ENCODE measurements around the gene KRTAP10-3. TPM values are rescaled to one million over a fixed set of nuclear protein-coding genes. Genes with fewer than 3 reads are reported as not detected.

Gene KRTAP10-3
- total and polyA plus RNA-seq, 9 of the 15 experiments (the other 6 are each of a cell fraction or from before 2014, with no cell fraction given): not detected

DNA sequence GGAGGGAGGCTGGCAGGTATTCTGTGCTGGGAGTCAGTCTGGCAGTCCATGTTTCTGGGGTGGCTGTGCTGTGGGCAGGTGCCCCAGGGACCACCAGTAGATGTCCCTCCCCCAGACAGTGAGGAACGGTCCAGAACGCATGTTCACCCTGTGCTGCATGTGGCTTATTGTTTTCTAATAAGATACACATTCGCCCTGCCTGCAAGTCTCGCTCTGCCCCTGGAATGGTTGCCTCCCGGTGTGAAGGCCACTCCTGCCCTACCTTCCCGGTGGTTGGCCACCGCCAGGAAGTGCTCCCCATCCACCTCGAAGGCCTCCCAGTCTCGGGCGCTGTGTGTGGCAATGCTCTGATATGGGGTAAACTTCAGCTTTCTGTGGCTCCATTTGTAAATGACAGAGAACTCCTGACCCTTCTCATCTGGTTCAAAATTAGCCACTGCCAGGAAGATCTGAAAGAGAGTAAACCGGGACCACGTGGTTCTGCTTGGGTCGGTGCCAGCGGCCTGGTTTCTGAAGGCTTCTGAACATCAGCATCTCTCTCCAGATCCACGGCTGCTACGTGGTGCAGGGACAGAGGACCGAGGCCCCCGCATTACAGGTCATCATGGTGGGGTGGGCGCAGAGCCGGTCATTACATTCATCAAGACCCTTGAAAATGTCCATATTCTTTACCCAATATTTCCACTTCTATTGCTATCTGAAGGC, 33.1 kb downstream of the KRTAP10-3 start:
- in situ Hi-C loops (cut with MboI): no loop called here
- no peaks in the 10 kb centered on the region for H3K36me3 ChIP-seq (ENCODE audit: control insufficient read depth, insufficient read depth, low read length)
- peaks cover 21% of the 10 kb centered on the region; the same call in 1 of the 2 replicates for H3K9me3 ChIP-seq (replicated peaks; ENCODE audit: control insufficient read depth, insufficient read depth, low read depth, low read length)
- no peaks in the 10 kb centered on the region for H3K79me2 ChIP-seq (ENCODE audit: control insufficient read depth, insufficient read depth, low read length)
- H3K4me2 ChIP-seq (ENCODE audit: insufficient read depth, low read length): no peak overlapping the region
- no peak for ATAC-seq
- H3K9ac ChIP-seq (ENCODE audit: insufficient read depth in 1 of 2, low read depth in 2 of 2, low read length in 2 of 2): no peak overlapping the region
- ChIA-PET CTCF (ENCODE audit: low intra/inter-chr PET ratio) (no interaction called here), POLR2A (no interaction called here)
- BruUV-seq (replicated peaks): no TSS peak
- peaks cover 23 to 56% of the 10 kb centered on the region in 2 experiments; a peak in 3 of 5 replicates for H3K27me3 ChIP-seq (ENCODE audit: control insufficient read depth in 2 of 2, insufficient read depth in 2 of 2, low read length in 2 of 2)
- no peak overlapping the region for H3K27ac ChIP-seq (ENCODE audit: extremely low read depth, low read depth, low read length)
- H3K4me3 ChIP-seq: no peak overlapping the region
- no peaks in the 10 kb centered on the region for H3K9me1 ChIP-seq (ENCODE audit: control insufficient read depth, insufficient read depth, low read length)
- H2AFZ ChIP-seq (ENCODE audit: low read depth, low read length): no peak overlapping the region
- TF ChIP-seq ZEB2 (IDR thresholded peaks at IDR 0.05): no peak
- no peak for TF ChIP-seq ZNF408 (CRISPR knock-in tag; IDR thresholded peaks at IDR 0.05; ENCODE audit: low read depth)
- no peak for TF ChIP-seq AFF1 (IDR thresholded peaks at IDR 0.05; ENCODE audit: low read depth in 1 of 2, partially characterized antibody in 2 of 2)
- 2% methylated on average over 20 of the region's 20 CpGs for WGBS (ENCODE audit: insufficient coverage, low coverage, missing lambda C conversion rate)
- intact Hi-C loops (cut with micrococcal nuclease): no loop called here
- H3K4me1 ChIP-seq (replicated peaks in 1 of 2; ENCODE audit: control insufficient read depth in 2 of 2, insufficient read depth in 2 of 2, low read length in 2 of 2): peaks cover 0 to 20% of the 10 kb centered on the region in 2 experiments; a peak in 1 of 5 replicates
- DNase-seq (ENCODE audit: extremely low read depth in 1 of 4, low spot score in 3 of 4): no peak
- peaks cover 12% of the 10 kb centered on the region; the same call in 1 of the 2 replicates for H4K20me1 ChIP-seq (replicated peaks; ENCODE audit: control insufficient read depth, insufficient read depth, low read length)
- no peak for FAIRE-seq
